Measurements from ENCODE around the gene ELOVL2. TPM values are rescaled to one million over a fixed set of nuclear protein-coding genes. Genes with fewer than 3 reads are reported as not detected.

Gene ELOVL2
- total RNA-seq, 1 experiment from 2014 or later: 0.07 TPM

DNA sequence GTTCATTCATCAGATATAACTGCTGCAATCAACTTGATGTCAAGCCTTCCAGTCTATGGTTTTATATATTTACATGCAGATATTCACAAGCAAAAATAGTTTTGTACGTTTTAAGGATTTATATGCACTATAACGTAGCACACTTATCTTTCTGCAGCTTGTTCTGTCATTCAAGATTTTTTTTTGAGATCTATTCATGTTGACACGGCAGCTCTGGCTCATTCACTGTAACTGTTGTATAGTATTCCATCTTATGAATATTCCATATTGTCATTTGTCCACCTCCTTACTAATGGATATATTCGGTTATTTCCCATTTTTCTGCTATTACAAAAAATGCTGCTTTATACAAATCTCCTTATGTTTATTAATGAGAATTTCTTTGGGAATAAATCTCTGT is 13.2 kb downstream of the ELOVL2 start:
- H3K4me2 ChIP-seq (ENCODE audit: low read length): no peak overlapping the region
- ChIA-PET RAD21 (ENCODE audit: low non-redundant PET in 1 of 2, low total read pairs in 2 of 2, uncharacterized antibody in 2 of 2, unreplicated experiment in 2 of 2) (no interaction called here), POLR2A (no interaction called here), CTCF (no interaction called here)
- no peaks in the 10 kb centered on the region for H3K79me2 ChIP-seq (ENCODE audit: insufficient read depth, low read length)
- no peaks in the 10 kb centered on the region for H3K27me3 ChIP-seq (ENCODE audit: insufficient read depth, low read length)
- no peaks in the 10 kb centered on the region for H3K36me3 ChIP-seq (ENCODE audit: control insufficient read depth in 1 of 2, insufficient read depth in 2 of 2, low read length in 2 of 2)
- H3K9ac ChIP-seq (ENCODE audit: low read length): no peak overlapping the region
- H3K9me2 ChIP-seq (ENCODE audit: insufficient read depth): no peaks in the 10 kb centered on the region
- H4K20me1 ChIP-seq (ENCODE audit: insufficient read depth): no peaks in the 10 kb centered on the region
- H3K27ac ChIP-seq (ENCODE audit: low read depth, low read length): no peak overlapping the region
- ATAC-seq (no peak), DNase-seq (ENCODE audit: low read depth, low spot score) (no peak)
- TF ChIP-seq, protein P1, sequence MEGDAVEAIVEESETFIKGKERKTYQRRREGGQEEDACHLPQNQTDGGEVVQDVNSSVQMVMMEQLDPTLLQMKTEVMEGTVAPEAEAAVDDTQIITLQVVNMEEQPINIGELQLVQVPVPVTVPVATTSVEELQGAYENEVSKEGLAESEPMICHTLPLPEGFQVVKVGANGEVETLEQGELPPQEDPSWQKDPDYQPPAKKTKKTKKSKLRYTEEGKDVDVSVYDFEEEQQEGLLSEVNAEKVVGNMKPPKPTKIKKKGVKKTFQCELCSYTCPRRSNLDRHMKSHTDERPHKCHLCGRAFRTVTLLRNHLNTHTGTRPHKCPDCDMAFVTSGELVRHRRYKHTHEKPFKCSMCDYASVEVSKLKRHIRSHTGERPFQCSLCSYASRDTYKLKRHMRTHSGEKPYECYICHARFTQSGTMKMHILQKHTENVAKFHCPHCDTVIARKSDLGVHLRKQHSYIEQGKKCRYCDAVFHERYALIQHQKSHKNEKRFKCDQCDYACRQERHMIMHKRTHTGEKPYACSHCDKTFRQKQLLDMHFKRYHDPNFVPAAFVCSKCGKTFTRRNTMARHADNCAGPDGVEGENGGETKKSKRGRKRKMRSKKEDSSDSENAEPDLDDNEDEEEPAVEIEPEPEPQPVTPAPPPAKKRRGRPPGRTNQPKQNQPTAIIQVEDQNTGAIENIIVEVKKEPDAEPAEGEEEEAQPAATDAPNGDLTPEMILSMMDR (IDR thresholded peaks at IDR 0.05 in 2 of 3, conservative IDR thresholded peaks at IDR 0.05 in 1 of 3; ENCODE audit: borderline replicate concordance in 1 of 3, insufficient read depth in 1 of 3, low read depth in 2 of 3, low read length in 2 of 3): no peak
- no peak for TF ChIP-seq POLR2A (IDR thresholded peaks at IDR 0.05; ENCODE audit: borderline replicate concordance, extremely low read depth, insufficient read depth, insufficient read length)
- TF ChIP-seq CEBPB (IDR thresholded peaks at IDR 0.05; ENCODE audit: low read depth): no peak
- TF ChIP-seq, protein P2, sequence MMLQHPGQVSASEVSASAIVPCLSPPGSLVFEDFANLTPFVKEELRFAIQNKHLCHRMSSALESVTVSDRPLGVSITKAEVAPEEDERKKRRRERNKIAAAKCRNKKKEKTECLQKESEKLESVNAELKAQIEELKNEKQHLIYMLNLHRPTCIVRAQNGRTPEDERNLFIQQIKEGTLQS (IDR thresholded peaks at IDR 0.05): no peak
- no peak for TF ChIP-seq POLR2AphosphoS5 (IDR thresholded peaks at IDR 0.05; ENCODE audit: low read depth, low read length)
- no peak for TF ChIP-seq ZNF274 (IDR thresholded peaks at IDR 0.05; ENCODE audit: low read depth, low read length)
- no peak for TF ChIP-seq ZFX (IDR thresholded peaks at IDR 0.05)
- no peak for TF ChIP-seq SP1 (IDR thresholded peaks at IDR 0.05; ENCODE audit: low read depth)
- TF ChIP-seq, protein P3, sequence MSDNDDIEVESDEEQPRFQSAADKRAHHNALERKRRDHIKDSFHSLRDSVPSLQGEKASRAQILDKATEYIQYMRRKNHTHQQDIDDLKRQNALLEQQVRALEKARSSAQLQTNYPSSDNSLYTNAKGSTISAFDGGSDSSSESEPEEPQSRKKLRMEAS (IDR thresholded peaks at IDR 0.05): no peak
- TF ChIP-seq YY1 (IDR thresholded peaks at IDR 0.05; ENCODE audit: extremely low read depth, insufficient replicate concordance, low read depth, low read length): no peak
- TF ChIP-seq ELF1 (IDR thresholded peaks at IDR 0.05; ENCODE audit: borderline replicate concordance, low read depth): no peak
- no peak for TF ChIP-seq FOSL1 (IDR thresholded peaks at IDR 0.05; ENCODE audit: low read depth)
- no peak for TF ChIP-seq CBX3 (IDR thresholded peaks at IDR 0.05; ENCODE audit: low read depth)
- no peak for TF ChIP-seq TCF7L2 (IDR thresholded peaks at IDR 0.05; ENCODE audit: borderline replicate concordance, extremely low read depth, insufficient read depth, insufficient read length)
- TF ChIP-seq, protein P4, sequence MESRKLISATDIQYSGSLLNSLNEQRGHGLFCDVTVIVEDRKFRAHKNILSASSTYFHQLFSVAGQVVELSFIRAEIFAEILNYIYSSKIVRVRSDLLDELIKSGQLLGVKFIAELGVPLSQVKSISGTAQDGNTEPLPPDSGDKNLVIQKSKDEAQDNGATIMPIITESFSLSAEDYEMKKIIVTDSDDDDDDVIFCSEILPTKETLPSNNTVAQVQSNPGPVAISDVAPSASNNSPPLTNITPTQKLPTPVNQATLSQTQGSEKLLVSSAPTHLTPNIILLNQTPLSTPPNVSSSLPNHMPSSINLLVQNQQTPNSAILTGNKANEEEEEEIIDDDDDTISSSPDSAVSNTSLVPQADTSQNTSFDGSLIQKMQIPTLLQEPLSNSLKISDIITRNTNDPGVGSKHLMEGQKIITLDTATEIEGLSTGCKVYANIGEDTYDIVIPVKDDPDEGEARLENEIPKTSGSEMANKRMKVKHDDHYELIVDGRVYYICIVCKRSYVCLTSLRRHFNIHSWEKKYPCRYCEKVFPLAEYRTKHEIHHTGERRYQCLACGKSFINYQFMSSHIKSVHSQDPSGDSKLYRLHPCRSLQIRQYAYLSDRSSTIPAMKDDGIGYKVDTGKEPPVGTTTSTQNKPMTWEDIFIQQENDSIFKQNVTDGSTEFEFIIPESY (IDR thresholded peaks at IDR 0.05; ENCODE audit: extremely low read depth, insufficient replicate concordance, low read length): no peak
- no peak for TF ChIP-seq RAD21 (IDR thresholded peaks at IDR 0.05; ENCODE audit: low read depth)
- no peak for TF ChIP-seq EZH2 (IDR thresholded peaks at IDR 0.05)
- no peak for TF ChIP-seq JUND (IDR thresholded peaks at IDR 0.05)
- no peak overlapping the region for H2AFZ ChIP-seq (ENCODE audit: low read depth, low read length, poor library complexity, severe bottlenecking)
- H3K9me3 ChIP-seq (ENCODE audit: control insufficient read depth in 1 of 2, insufficient read depth in 1 of 2, low read depth in 1 of 2, low read length in 2 of 2): no peaks in the 10 kb centered on the region
- no TSS peak for BruUV-seq (replicated peaks)
- intact Hi-C loops (cut with micrococcal nuclease): no loop called here
- peaks cover 0 to 7% of the 10 kb centered on the region in 2 experiments; a peak in 1 of 4 replicates for H3K4me1 ChIP-seq (ENCODE audit: control insufficient read depth in 1 of 2, insufficient read depth in 2 of 2, low read length in 2 of 2)
- H3K4me3 ChIP-seq (replicated peaks in 1 of 2; ENCODE audit: low read depth in 1 of 2, low read length in 2 of 2): no peak overlapping the region
